ENCODE measurements around the gene UBXN10.
A peak's percentile ranks its signal among the peaks of the same experiment; 100 is the strongest.

Gene UBXN10

GRCh38 chr1:20147846-20148570, 37.9 kb upstream of the UBXN10 start:
- H3K4me3 ChIP-seq (ENCODE audit: low read depth, low read length): no peak overlapping the region
- no peak for TF ChIP-seq CTCF (IDR thresholded peaks at IDR 0.05; ENCODE audit: low read depth, low read length)

- H3K4me3 ChIP-seq (ENCODE audit: low read depth, low read length): no peak overlapping the region
- no peak for TF ChIP-seq CTCF (IDR thresholded peaks at IDR 0.05; ENCODE audit: low read depth, low read length)
Measured at GRCh38 chr1:20148571-20149500, 37.1 kb upstream of the UBXN10 start.

- no peak for TF ChIP-seq CTCF (IDR thresholded peaks at IDR 0.05; ENCODE audit: low read depth, low read length)
- no peak overlapping the region for H3K4me3 ChIP-seq (ENCODE audit: low read depth, low read length)
Measured at GRCh38 chr1:20149601-20150325, 36.1 kb upstream of the UBXN10 start.

GRCh38 chr1:20150326-20150705, 35.6 kb upstream of the UBXN10 start:
- TF ChIP-seq CTCF (IDR thresholded peaks at IDR 0.05; ENCODE audit: low read depth, low read length): no peak
- H3K4me3 ChIP-seq (ENCODE audit: low read depth, low read length): no peak overlapping the region

- no peak overlapping the region for H3K4me3 ChIP-seq (ENCODE audit: low read depth, low read length)
- TF ChIP-seq CTCF (IDR thresholded peaks at IDR 0.05; ENCODE audit: low read depth, low read length): no peak
Measured at GRCh38 chr1:20150969-20151368, 34.9 kb upstream of the UBXN10 start.

- peak overlapping the region; percentile 32; the same call in 1 of the 2 replicates for H3K4me3 ChIP-seq (ENCODE audit: low read depth, low read length)
- TF ChIP-seq CTCF (IDR thresholded peaks at IDR 0.05; ENCODE audit: low read depth, low read length): peak; percentile 62
Measured at GRCh38 chr1:20151906-20152598, 33.8 kb upstream of the UBXN10 start.
